D721Med (cell line): ENCODE measurements around the gene PEF1.
A peak's percentile ranks its signal among the peaks of the same experiment; 100 is the strongest.

Experiments used
- DNase-seq: peaks from one replicate; pipeline ENCODE4 v3.0.0; 2011; ENCODE audit warnings: low spot score; ENCODE audit not compliant: insufficient read length
- FAIRE-seq: peaks from 2 replicates; lab custom pipeline; 2011; peaks lifted over from hg19 to GRCh38; lab: Jason Lieb, UNC
- TF ChIP-seq, protein P1 (sequence below): IDR thresholded peaks from 2 replicates; pipeline ENCODE4 v1.5.1; 2012; ENCODE audit warnings: mild to moderate bottlenecking, control low read depth; ENCODE audit not compliant: insufficient read depth; ENCODE audit errors: missing control alignments

PEF1 gene

DNA sequence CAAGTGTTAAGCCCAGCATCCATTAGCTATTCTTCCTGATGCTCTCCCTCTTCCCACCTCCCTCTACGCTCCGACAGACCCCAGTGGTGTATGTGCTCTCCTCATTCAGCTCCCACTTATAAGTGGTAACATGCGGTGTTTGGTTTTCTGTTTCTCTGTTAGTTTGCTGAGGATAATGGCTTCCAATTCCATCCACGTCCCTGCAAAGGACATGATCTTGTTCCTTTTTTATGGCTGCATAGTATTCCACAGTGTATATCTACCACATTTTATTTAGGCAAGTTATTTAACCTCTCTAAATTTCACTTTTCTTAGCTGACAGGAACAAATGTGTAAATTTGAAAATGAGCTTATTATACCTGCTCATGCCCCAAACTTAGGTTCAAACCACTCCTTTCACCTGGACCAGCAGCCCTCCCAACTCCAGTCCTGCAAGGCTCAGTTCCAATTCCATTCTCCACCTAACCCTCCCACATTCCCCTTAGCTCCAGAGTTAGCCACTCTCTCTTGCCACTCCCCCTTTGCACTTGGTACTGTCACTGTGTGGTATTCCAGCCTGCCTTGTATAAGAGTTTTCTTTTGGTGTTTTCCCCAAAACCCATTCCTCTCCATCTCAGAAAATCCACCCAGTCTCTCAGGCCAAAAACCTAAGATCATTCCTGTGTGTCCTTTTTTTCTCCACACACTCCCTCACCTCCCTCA is 1.7 kb upstream of the PEF1 start:
- DNase-seq, result no peak
- FAIRE-seq, result no peak
- TF ChIP-seq, protein P1, sequence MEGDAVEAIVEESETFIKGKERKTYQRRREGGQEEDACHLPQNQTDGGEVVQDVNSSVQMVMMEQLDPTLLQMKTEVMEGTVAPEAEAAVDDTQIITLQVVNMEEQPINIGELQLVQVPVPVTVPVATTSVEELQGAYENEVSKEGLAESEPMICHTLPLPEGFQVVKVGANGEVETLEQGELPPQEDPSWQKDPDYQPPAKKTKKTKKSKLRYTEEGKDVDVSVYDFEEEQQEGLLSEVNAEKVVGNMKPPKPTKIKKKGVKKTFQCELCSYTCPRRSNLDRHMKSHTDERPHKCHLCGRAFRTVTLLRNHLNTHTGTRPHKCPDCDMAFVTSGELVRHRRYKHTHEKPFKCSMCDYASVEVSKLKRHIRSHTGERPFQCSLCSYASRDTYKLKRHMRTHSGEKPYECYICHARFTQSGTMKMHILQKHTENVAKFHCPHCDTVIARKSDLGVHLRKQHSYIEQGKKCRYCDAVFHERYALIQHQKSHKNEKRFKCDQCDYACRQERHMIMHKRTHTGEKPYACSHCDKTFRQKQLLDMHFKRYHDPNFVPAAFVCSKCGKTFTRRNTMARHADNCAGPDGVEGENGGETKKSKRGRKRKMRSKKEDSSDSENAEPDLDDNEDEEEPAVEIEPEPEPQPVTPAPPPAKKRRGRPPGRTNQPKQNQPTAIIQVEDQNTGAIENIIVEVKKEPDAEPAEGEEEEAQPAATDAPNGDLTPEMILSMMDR, result no peak

DNA sequence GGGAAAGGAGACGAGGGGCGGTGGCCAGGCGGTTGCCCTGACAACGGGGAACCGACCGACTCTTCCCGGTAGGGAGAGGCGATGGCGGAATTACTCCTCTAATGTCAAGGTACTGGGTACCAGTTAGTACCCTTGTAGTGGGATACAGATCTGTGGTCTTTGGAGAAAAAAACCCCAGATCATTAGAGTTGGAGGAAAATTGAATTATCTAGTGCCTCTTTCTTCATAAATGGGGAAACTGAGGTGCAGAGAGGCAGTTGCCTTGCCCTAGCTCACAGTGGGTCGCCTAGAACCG is 545 bp upstream of the PEF1 start:
- FAIRE-seq (no peak), DNase-seq (no peak)
- TF ChIP-seq, protein P1, result no peak

DNA sequence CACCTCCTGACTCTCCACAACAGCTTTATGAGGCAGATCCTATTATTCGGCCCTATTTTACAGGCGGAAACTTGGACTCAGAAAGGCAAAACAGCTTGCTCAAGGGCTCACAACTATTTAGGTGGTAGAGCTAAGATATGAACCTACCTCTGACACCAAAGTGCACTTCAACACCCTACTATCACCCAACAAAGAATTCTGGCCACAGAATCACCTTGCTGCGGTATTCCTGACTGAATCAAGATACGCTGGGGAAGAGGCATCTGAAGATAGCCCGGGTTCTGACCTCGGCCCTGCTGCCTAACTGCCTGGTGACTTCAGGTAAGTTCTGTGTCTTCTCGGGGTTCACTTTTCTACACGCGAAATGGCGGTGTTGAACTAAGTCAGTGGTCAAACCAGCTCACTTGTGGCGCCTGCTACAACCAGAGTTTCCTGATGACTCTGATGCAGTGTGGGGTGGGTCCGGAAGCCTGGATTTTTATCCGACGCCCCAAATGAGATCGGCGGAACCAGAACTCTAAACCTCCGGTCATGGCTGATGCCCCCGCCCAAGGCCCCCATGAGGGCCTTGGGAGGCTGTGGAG is 608 bp downstream of the PEF1 start:
- TF ChIP-seq, protein P1, result no peak
- DNase-seq, result no peak
- no peak for FAIRE-seq

DNA sequence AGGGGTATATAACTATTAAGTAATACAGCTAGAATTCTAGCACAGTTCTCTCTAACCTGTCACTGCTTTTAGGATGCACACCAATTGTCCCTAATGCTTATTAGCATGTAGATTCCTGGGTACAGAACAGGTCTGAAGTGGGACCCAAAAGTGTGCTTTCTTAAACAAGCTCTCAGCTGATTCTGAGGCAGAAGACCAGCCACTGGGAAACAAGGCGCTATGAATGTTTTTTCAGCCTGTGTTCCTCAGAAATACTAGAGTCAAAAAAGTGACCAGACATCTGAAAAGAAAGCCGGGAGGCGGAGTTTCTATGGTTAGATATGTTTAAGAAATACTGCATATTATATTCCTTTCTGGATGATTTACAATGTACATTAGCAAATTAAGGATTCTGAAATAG is 1.8 kb downstream of the PEF1 start:
- FAIRE-seq, result no peak
- DNase-seq, result no peak
- TF ChIP-seq, protein P1, result no peak

DNA sequence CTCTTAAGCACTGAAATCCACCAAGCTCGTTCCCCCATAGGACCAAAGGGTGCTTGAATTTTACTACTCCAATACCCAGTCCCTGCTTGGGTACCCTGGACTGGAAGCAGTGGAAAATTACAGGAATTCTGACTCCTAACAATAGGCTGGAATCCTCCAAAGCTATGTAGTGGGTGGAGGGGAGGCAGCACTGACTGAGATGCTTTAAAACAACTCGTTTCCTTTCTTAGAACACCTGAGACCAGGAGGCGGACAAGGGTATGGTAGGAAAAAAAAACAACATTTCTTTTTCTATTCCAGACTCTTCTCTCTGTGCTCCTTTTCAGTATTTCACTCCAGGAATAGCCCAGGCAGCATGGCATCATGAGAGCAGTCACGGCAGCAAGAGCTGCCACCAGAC is 2.3 kb downstream of the PEF1 start:
- TF ChIP-seq, protein P1, result no peak
- FAIRE-seq (no peak), DNase-seq (no peak)

DNA sequence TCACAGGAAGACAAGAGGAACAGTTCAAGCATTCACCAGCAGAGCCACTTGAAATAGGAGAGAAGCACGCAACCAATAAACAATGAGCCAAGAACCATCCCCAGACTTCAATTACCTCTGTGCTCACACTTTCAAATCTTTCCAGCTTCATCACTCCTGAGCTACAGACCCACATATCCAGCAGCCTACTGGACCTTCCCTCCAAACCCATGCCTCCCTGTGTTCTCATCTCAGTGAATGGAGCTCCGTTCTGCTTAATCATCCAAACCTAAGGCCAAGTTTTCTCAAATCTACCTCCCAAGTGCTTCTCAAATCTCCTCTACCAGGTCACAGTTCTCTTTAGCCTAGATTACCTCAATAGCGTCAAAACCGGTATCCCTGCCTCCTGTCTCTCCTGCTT is 3.7 kb downstream of the PEF1 start:
- FAIRE-seq, result no peak
- TF ChIP-seq, protein P1, result no peak
- no peak for DNase-seq

DNA sequence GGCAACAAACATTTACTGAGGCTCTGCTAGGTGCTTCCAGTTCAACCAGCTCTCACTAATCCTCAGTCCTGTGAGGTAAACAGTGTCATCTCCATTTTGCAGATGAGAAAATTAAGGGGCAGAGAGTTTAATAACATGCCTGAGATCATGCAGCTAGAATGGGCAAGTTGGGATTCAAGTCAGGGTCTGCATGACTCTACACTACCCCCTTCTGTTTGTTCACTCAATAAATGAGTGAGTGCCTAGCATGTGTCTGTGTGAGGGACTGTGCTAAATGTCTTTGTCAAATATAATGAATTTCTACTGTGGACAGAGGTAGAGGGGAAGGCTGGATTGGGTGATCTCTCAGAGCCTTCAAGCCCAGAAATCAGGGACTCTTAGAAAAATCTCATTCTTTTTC is 4.5 kb downstream of the PEF1 start:
- FAIRE-seq (no peak), DNase-seq (no peak)
- TF ChIP-seq, protein P1, result peak; percentile 11
